HepG2 (cell line): ENCODE results near the gene DDX50. TPM values are rescaled to one million over a fixed set of nuclear protein-coding genes. Genes with fewer than 3 reads are reported as not detected.

Experiments
- ATAC-seq: fragments of 200-7000 bp; cut with Tn5 transposase; 3 replicates; pipeline ENCODE4 v1.9.1; 2020; ENCODE audit warnings: mild to moderate bottlenecking, moderate library complexity
- BruUV-seq: library from RNA; stranded (reverse); fragments of 400-500 nt; replicated peaks from 2 replicates; lab custom pipeline; 2021; lab: Mats Ljungman, UMichigan
- CTCF ChIA-PET: fragments of 300-600 bp; formaldehyde crosslinking; extraction: SDS; loops from one replicate; lab custom pipeline; 2021; ENCODE audit warnings: low total read pairs, inconsistent platforms, low intra/inter-chr PET ratio; lab: Yijun Ruan, JAX
- POLR2A ChIA-PET: fragments of 350-600 bp; sonication (Branson Sonifier 250); formaldehyde crosslinking; loops from one replicate; lab custom pipeline; 2020; ENCODE audit warnings: antibody characterized with exemption, inconsistent platforms; lab: Yijun Ruan, JAX
- DNase-seq: peaks from one replicate; pipeline ENCODE4 v3.0.0-alpha.2; 2015; ENCODE audit warnings: low spot score
- FAIRE-seq: peaks from 3 replicates; lab custom pipeline; 2011; peaks lifted over from hg19 to GRCh38; lab: Jason Lieb, UNC
- H2AFZ ChIP-seq: one replicate; pipeline ENCODE4 v1.6.1; 2011; ENCODE audit warnings: low read length, inconsistent platforms
- H3K27ac ChIP-seq: fragments of 300-600 bp; 3 replicates; pipeline ENCODE4 v1.8.0; 2011; ENCODE audit warnings: mixed run types, mild to moderate bottlenecking, mixed read lengths, low read length, inconsistent platforms; ENCODE audit not compliant: insufficient read depth; ENCODE audit errors: extremely low read length
- H3K27me3 ChIP-seq, 2 experiments: fragments of 200-600 bp in 1 of 2; 2 replicates in 1 of 2; 3 replicates in 1 of 2; pipeline versions ENCODE4 v1.6.0 to v1.8.0; 2011; ENCODE audit warnings: low read length in 2 of 2, mild to moderate bottlenecking in 2 of 2, moderate library complexity in 2 of 2, inconsistent platforms in 1 of 2; ENCODE audit not compliant: insufficient read depth in 2 of 2, control insufficient read depth in 1 of 2
- H3K36me3 ChIP-seq, 2 experiments: fragments of 200-600 bp in 1 of 2; replicated peaks in 1 of 2; 2 replicates in 1 of 2; 3 replicates in 1 of 2; pipeline versions ENCODE4 v1.5.1 to v1.8.0; 2011; ENCODE audit warnings: low read length in 2 of 2, inconsistent platforms in 1 of 2; ENCODE audit not compliant: insufficient read depth in 2 of 2, control insufficient read depth in 1 of 2
- H3K4me1 ChIP-seq: 2 replicates; pipeline ENCODE4 v1.5.1; 2012; ENCODE audit warnings: low read length, inconsistent platforms; ENCODE audit not compliant: insufficient read depth
- H3K4me2 ChIP-seq: 2 replicates; pipeline ENCODE4 v1.6.0; 2011; ENCODE audit warnings: low read depth, low read length, inconsistent platforms
- H3K4me3 ChIP-seq, 3 experiments: fragments of 200-600 bp in 1 of 3; sonication (generic), shearing (Covaris generic) in 1 of 3; replicated peaks in 1 of 3; 2 replicates each; pipeline ENCODE4 v1.5.1; 2011 to 2016; ENCODE audit warnings: low read length in 3 of 3, inconsistent platforms in 2 of 3, low read depth in 2 of 3, mild to moderate bottlenecking in 2 of 3, control low read depth in 1 of 3, mixed read lengths in 1 of 3; ENCODE audit not compliant: insufficient read depth in 1 of 3
- H3K79me2 ChIP-seq: one replicate; pipeline ENCODE4 v1.6.1; 2011; ENCODE audit warnings: low read length, inconsistent platforms; ENCODE audit not compliant: insufficient read depth
- H3K9ac ChIP-seq: 2 replicates; pipeline ENCODE4 v1.6.0; 2011; ENCODE audit warnings: mild to moderate bottlenecking, low read depth, low read length, inconsistent platforms; ENCODE audit not compliant: insufficient read depth
- H3K9me3 ChIP-seq: 2 replicates; pipeline ENCODE4 v1.5.1; 2012; ENCODE audit warnings: mild to moderate bottlenecking, low read length
- H4K20me1 ChIP-seq: 2 replicates; pipeline ENCODE4 v1.6.0; 2011; ENCODE audit warnings: inconsistent platforms, mild to moderate bottlenecking, low read length, moderate library complexity; ENCODE audit not compliant: insufficient read depth
- AKAP8 ChIP-seq: sonication (generic); formaldehyde crosslinking; IDR thresholded peaks from 2 replicates; pipeline ENCODE4 v1.5.1; 2020; ENCODE audit warnings: mild to moderate bottlenecking, missing genetic modification reagents
- CHD2 ChIP-seq: IDR thresholded peaks from 2 replicates; pipeline ENCODE4 v1.6.1; 2011; ENCODE audit warnings: low read depth, low read length, improper control_type of control experiment
- EP300 ChIP-seq, 3 experiments: sonication (generic) in 1 of 3; formaldehyde crosslinking in 1 of 3; IDR thresholded peaks; 2 replicates each; pipeline versions ENCODE4 v1.5.1 to v1.6.1; 2011 to 2020; ENCODE audit warnings: low read depth in 2 of 3, low read length in 2 of 3, borderline replicate concordance in 1 of 3, improper control_type of control experiment in 1 of 3, mild to moderate bottlenecking in 1 of 3, missing genetic modification reagents in 1 of 3, moderate library complexity in 1 of 3
- FOXJ3 ChIP-seq: sonication (generic); formaldehyde crosslinking; IDR thresholded peaks from 2 replicates; pipeline ENCODE4 v1.4.0; 2020; ENCODE audit warnings: missing genetic modification reagents, mild to moderate bottlenecking, borderline replicate concordance
- GATAD2A ChIP-seq: IDR thresholded peaks from 2 replicates; pipeline ENCODE4 v1.6.1; 2016
- KLF9 ChIP-seq: IDR thresholded peaks from 2 replicates; pipeline ENCODE4 v1.6.1; 2016; ENCODE audit warnings: low read depth
- LCORL ChIP-seq, 2 experiments: fragments of 450-650 bp in 1 of 2; sonication (generic) in 1 of 2; formaldehyde crosslinking in 1 of 2; IDR thresholded peaks; 2 replicates each; pipeline versions ENCODE4 v1.5.0 to v1.6.1; 2017 to 2020; ENCODE audit warnings: antibody characterized with exemption in 1 of 2, missing genetic modification reagents in 1 of 2
- NR2F6 ChIP-seq, 2 experiments: IDR thresholded peaks; 2 replicates each; pipeline ENCODE4 v1.6.1; 2016; ENCODE audit warnings: antibody characterized with exemption in 1 of 2, mild to moderate bottlenecking in 1 of 2
- SP140L ChIP-seq: sonication (generic); formaldehyde crosslinking; IDR thresholded peaks from 2 replicates; pipeline ENCODE4 v1.4.0; 2020; ENCODE audit warnings: missing genetic modification reagents, borderline replicate concordance
- SSRP1 ChIP-seq: IDR thresholded peaks from 2 replicates; pipeline ENCODE4 v1.6.1; 2016; ENCODE audit warnings: control low read depth
- ZBTB7B ChIP-seq: sonication (generic); formaldehyde crosslinking; IDR thresholded peaks from 2 replicates; pipeline ENCODE4 v1.4.0; 2020; ENCODE audit warnings: missing genetic modification reagents
- ZNF30 ChIP-seq: sonication (generic); formaldehyde crosslinking; IDR thresholded peaks from 2 replicates; pipeline ENCODE4 v1.5.0; 2020; ENCODE audit warnings: mild to moderate bottlenecking, missing genetic modification reagents
- ZNF333 ChIP-seq: sonication (generic); formaldehyde crosslinking; IDR thresholded peaks from 2 replicates; pipeline ENCODE4 v1.4.0; 2020; ENCODE audit warnings: mild to moderate bottlenecking, missing genetic modification reagents, borderline replicate concordance
- ZNF383 ChIP-seq: sonication (generic); formaldehyde crosslinking; IDR thresholded peaks from 2 replicates; pipeline ENCODE4 v1.4.0; 2020; ENCODE audit warnings: missing genetic modification reagents, mild to moderate bottlenecking, borderline replicate concordance
- ZNF510 ChIP-seq: sonication (generic); formaldehyde crosslinking; IDR thresholded peaks from 2 replicates; pipeline ENCODE4 v1.4.0; 2020; ENCODE audit warnings: low read depth, mild to moderate bottlenecking, missing genetic modification reagents
- ZNF674 ChIP-seq: sonication (generic); formaldehyde crosslinking; IDR thresholded peaks from 2 replicates; pipeline ENCODE4 v1.5.0; 2020; ENCODE audit warnings: low read depth, mild to moderate bottlenecking, missing genetic modification reagents
- ZNF75D ChIP-seq: sonication (generic); formaldehyde crosslinking; IDR thresholded peaks from 2 replicates; pipeline ENCODE4 v1.8.1; 2023; ENCODE audit warnings: missing genetic modification reagents, mild to moderate bottlenecking, borderline replicate concordance
- in situ Hi-C: cut with HindIII; loops from 2 replicates; pipeline ENCODE4 v1.10.0; 2017; ENCODE audit warnings: low pct_unique_long_range_greater_than_20kb; ENCODE audit not compliant: extremely low pct_ligation_motif_present
- intact Hi-C: fragments of 100-400 bp; cut with micrococcal nuclease; formaldehyde crosslinking; loops from one replicate; pipeline ENCODE4 v1.10.0; 2022; ENCODE audit not compliant: unreplicated experiment
- polyA plus RNA-seq, 8 experiments: library from polyadenylated mRNA; depleted of rRNA in 3 of 8; stranded (reverse) in 7 of 8; unstranded in 1 of 8; fragments of >200 nt; fragmentation: Illumina TruSeq in 4 of 8; extraction: Trizol in 4 of 8; gene quantifications; 2 replicates each; pipeline versions ENCODE4 v1.2.1 to v1.2.3, GENCODE V29; 2011 to 2016; ENCODE audit warnings: low read depth in 4 of 8, missing spikeins in 1 of 8, mixed read lengths in 1 of 8; ENCODE audit not compliant: insufficient read depth in 1 of 8
- total RNA-seq, 5 experiments: library from RNA; depleted of rRNA; stranded (reverse); fragments of >200 nt; fragmentation: Illumina TruSeq; extraction: Trizol; gene quantifications; 2 replicates each; pipeline ENCODE4 v1.2.3, GENCODE V29; 2016; ENCODE audit warnings: low read depth in 1 of 5
- TF ChIP-seq, protein P1 (sequence below), 2 experiments: IDR thresholded peaks; 2 replicates each; pipeline ENCODE4 v1.6.1; 2011 to 2012; ENCODE audit warnings: low read length in 2 of 2, borderline replicate concordance in 1 of 2, low read depth in 1 of 2, mild to moderate bottlenecking in 1 of 2, moderate library complexity in 1 of 2
- TF ChIP-seq, protein P2 (sequence below): IDR thresholded peaks from 2 replicates; pipeline ENCODE4 v1.6.1; 2016; ENCODE audit warnings: missing compliant biosample characterization, missing genetic modification reagents, borderline replicate concordance

DDX50 gene
- total and polyA plus RNA-seq, 2 of the 13 experiments (the other 11 are each of a cell fraction or from before 2014, with no cell fraction given) = 19.0 to 38.2 TPM

DNA sequence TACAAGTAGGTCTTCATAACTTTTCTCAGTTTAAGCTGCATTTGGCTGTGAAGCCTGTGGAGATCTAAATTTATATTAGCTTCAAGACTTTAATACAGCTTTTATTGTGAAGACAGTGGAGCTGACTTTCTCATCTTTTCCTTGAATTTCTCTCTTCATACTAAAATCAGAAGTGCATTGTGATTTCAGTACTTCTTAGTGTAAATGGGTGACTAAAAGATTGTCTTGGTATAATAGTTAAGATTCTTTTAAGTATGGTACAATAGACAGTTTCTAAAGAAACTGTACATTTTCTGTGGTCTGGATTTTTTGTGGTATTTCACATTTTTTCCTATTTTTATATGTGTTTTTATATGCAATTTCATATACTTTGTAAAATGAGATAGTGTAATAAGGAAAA is 33.9 kb downstream of the DDX50 start:
- in situ Hi-C loops = no loop called here
- Histone ChIP-seq H3K27ac (no peak overlapping the region), H3K27me3 (no peaks in the 10 kb centered on the region), H3K79me2 (no peaks in the 10 kb centered on the region), H3K9ac (no peak overlapping the region), H3K9me3 (no peaks in the 10 kb centered on the region)
- no peak for DNase-seq
- intact Hi-C loops = no loop called here
- no peak for TF ChIP-seq CHD2
- TF ChIP-seq ZNF674 = no peak
- TF ChIP-seq SP140L = no peak
- TF ChIP-seq ZBTB7B (CRISPR knock-in tag) = no peak
- no peak for TF ChIP-seq FOXJ3 (CRISPR knock-in tag)
- TF ChIP-seq LCORL (IDR thresholded peaks at IDR 0.05) = no peak
- TF ChIP-seq LCORL (CRISPR knock-in tag; IDR thresholded peaks at IDR 0.05) = no peak
- no peak for TF ChIP-seq ZNF333 (CRISPR knock-in tag)
- TF ChIP-seq ZNF510 (CRISPR knock-in tag) = no peak
- TF ChIP-seq AKAP8 = no peak
- TF ChIP-seq SSRP1 (CRISPR knock-in tag) = no peak
- TF ChIP-seq NR2F6 (IDR thresholded peaks at IDR 0.05) = no peak
- no peak for TF ChIP-seq NR2F6 (CRISPR knock-in tag; IDR thresholded peaks at IDR 0.05)
- TF ChIP-seq ZNF383 (CRISPR knock-in tag) = no peak
- TF ChIP-seq KLF9 (CRISPR knock-in tag) = no peak
- TF ChIP-seq, protein P1, sequence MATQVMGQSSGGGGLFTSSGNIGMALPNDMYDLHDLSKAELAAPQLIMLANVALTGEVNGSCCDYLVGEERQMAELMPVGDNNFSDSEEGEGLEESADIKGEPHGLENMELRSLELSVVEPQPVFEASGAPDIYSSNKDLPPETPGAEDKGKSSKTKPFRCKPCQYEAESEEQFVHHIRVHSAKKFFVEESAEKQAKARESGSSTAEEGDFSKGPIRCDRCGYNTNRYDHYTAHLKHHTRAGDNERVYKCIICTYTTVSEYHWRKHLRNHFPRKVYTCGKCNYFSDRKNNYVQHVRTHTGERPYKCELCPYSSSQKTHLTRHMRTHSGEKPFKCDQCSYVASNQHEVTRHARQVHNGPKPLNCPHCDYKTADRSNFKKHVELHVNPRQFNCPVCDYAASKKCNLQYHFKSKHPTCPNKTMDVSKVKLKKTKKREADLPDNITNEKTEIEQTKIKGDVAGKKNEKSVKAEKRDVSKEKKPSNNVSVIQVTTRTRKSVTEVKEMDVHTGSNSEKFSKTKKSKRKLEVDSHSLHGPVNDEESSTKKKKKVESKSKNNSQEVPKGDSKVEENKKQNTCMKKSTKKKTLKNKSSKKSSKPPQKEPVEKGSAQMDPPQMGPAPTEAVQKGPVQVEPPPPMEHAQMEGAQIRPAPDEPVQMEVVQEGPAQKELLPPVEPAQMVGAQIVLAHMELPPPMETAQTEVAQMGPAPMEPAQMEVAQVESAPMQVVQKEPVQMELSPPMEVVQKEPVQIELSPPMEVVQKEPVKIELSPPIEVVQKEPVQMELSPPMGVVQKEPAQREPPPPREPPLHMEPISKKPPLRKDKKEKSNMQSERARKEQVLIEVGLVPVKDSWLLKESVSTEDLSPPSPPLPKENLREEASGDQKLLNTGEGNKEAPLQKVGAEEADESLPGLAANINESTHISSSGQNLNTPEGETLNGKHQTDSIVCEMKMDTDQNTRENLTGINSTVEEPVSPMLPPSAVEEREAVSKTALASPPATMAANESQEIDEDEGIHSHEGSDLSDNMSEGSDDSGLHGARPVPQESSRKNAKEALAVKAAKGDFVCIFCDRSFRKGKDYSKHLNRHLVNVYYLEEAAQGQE (IDR thresholded peaks at IDR 0.05; ENCODE audit: borderline replicate concordance in 1 of 2, low read depth in 1 of 2, low read length in 2 of 2) = no peak
- no peak for TF ChIP-seq ZNF75D (CRISPR knock-in tag)
- no peak for TF ChIP-seq ZNF30
- TF ChIP-seq, protein P2, sequence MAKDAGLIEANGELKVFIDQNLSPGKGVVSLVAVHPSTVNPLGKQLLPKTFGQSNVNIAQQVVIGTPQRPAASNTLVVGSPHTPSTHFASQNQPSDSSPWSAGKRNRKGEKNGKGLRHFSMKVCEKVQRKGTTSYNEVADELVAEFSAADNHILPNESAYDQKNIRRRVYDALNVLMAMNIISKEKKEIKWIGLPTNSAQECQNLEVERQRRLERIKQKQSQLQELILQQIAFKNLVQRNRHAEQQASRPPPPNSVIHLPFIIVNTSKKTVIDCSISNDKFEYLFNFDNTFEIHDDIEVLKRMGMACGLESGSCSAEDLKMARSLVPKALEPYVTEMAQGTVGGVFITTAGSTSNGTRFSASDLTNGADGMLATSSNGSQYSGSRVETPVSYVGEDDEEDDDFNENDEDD (CRISPR knock-in tag) = no peak
- no peak for TF ChIP-seq EP300 (IDR thresholded peaks at IDR 0.05; ENCODE audit: low read depth in 2 of 2, low read length in 2 of 2)
- TF ChIP-seq EP300 (CRISPR knock-in tag; IDR thresholded peaks at IDR 0.05; ENCODE audit: borderline replicate concordance) = no peak
- TF ChIP-seq GATAD2A (CRISPR knock-in tag) = no peak
- TF ChIP-seq, all 625 proteins: peak for 0
- Histone ChIP-seq H3K4me3 (no peak overlapping the region), H3K36me3 (peaks cover 6 to 34% of the 10 kb centered on the region in 2 experiments), H3K4me1 (no peaks in the 10 kb centered on the region), H2AFZ (no peak overlapping the region), H4K20me1 (no peaks in the 10 kb centered on the region), H3K4me2 (no peak overlapping the region)
- BruUV-seq = no TSS peak
- no peak for FAIRE-seq
- ChIA-PET CTCF (no interaction called here), POLR2A (no interaction called here)
- no peak for ATAC-seq
